ENCODE results near the gene C1GALT1.
"Not testable (repeated sequence)": the region's sequence is repeated elsewhere in the genome, so short reads cannot be mapped to it uniquely, and the experiment has no call there.

Gene C1GALT1

GRCh38 chr7:7173956-7174632 is 8.2 kb upstream of the C1GALT1 start:
- DNase-seq = no peak

GRCh38 chr7:7175075-7175695 is 7.2 kb upstream of the C1GALT1 start:
- DNase-seq = no peak

- DNase-seq = no peak
These were observed 5.8 kb upstream of the C1GALT1 start for GRCh38 chr7:7176406-7177043.

- DNase-seq = no peak
These were observed 5.3 kb upstream of the C1GALT1 start for GRCh38 chr7:7177044-7177517.

GRCh38 chr7:7178081-7178480 is 4.3 kb upstream of the C1GALT1 start:
- no peak for DNase-seq

GRCh38 chr7:7178906-7179305 is 3.4 kb upstream of the C1GALT1 start:
- DNase-seq = no peak

GRCh38 chr7:7180725-7181449 is 1.5 kb upstream of the C1GALT1 start:
- DNase-seq = no peak

- peak; percentile 56 for DNase-seq
These were observed 707 bp upstream of the C1GALT1 start for GRCh38 chr7:7181519-7182155.

- peak; percentile 64 for DNase-seq
These were observed 905 bp downstream of the C1GALT1 start for GRCh38 chr7:7183061-7183837.

GRCh38 chr7:7183838-7184463 is 1.6 kb downstream of the C1GALT1 start:
- DNase-seq = no peak

GRCh38 chr7:7185371-7185989 is 3.1 kb downstream of the C1GALT1 start:
- peak; percentile 90 for DNase-seq

GRCh38 chr7:7188091-7188490 is 5.7 kb downstream of the C1GALT1 start:
- peak; percentile 61 for DNase-seq

- DNase-seq = no peak
These were observed 6.4 kb downstream of the C1GALT1 start for GRCh38 chr7:7188742-7189141.

GRCh38 chr7:7190142-7190541 is 7.8 kb downstream of the C1GALT1 start:
- DNase-seq = no peak

- no peak for DNase-seq
These were observed 8.8 kb downstream of the C1GALT1 start for GRCh38 chr7:7191137-7191536.

- not testable (repeated sequence) for DNase-seq
These were observed 10.7 kb downstream of the C1GALT1 start for GRCh38 chr7:7192798-7193788.

- not testable (repeated sequence) for DNase-seq
These were observed 17.2 kb downstream of the C1GALT1 start for GRCh38 chr7:7199592-7199991.

GRCh38 chr7:7200255-7200654 is 17.9 kb downstream of the C1GALT1 start:
- DNase-seq = not testable (repeated sequence)

GRCh38 chr7:7201578-7202374 is 19.4 kb downstream of the C1GALT1 start:
- no peak for DNase-seq
